GM18511 (cell line): ENCODE measurements around the gene OR5H14.
"Not testable (repeated sequence)": the region's sequence is repeated elsewhere in the genome, so short reads cannot be mapped to it uniquely, and the experiment has no call there.

Experiments used
- ATAC-seq: cut with Tn5 transposase; IDR thresholded peaks from one replicate; pipeline ENCODE4 v1.9.1; 2021; ENCODE audit warnings: mild to moderate bottlenecking, moderate library complexity; ENCODE audit not compliant: unreplicated experiment

OR5H14 gene

DNA sequence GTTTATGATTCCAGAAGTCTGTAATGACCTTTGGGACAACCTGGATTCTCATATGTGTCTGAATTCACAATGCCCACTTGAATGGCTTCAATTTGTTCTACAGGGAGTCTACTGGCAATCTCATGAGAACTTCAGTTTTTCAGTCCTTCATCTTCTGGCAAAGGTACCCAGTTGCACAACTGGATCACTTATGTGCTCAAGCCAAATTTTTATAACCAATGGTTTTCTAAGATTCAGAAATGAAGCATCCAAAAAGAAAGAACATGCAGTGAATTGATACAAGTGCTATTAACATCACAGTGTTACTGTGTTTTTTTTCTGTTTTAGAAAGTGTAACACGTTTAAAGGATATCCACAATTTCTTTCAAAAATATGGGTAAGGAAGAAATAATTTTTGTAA, at the start of gene OR5H14:
TSS of gene OR5H14 (plus strand) at position 301 of the 400 bp plus-strand sequence. CDS start 1,907 bp downstream, outside the sequence.
- ATAC-seq: no peak

DNA sequence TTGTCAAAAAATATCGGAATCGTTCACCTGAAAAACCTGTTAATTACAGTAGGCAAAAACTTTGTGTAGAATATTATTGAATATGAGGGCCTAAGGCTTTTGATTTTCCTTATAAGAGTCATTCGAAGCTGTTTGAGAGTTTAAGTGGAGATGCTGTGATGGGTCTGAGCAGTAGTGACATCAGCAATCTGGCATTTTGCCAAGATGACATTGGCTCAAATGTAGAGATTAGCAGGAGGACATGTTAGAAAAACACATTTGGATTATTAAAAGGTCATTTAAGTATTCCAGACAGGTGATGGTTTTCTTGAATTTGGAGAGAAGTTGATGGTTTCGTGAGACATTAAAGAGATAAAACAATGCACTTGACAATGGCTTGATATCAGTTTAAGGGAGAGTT, 47.4 kb upstream of the OR5H14 start:
- no peak for ATAC-seq

DNA sequence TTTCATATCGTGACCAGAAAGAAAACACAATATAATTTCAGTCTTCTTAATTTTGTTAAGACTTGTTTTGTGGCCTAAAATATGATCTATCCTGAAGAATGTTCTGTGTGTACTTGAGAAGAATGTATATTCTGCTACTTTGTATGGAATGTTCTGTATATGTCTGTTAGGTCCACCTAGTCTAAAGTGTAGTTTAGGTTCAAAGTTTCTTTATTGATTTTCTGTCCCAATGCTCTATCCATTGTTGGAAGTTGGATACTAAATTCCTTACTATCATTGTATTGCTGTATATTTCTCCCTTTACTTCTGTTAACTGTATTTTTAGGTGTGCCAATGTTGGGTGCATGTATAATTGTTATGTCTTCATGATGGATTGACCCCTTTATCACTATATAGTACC, 39.1 kb upstream of the OR5H14 start:
- ATAC-seq: no peak

DNA sequence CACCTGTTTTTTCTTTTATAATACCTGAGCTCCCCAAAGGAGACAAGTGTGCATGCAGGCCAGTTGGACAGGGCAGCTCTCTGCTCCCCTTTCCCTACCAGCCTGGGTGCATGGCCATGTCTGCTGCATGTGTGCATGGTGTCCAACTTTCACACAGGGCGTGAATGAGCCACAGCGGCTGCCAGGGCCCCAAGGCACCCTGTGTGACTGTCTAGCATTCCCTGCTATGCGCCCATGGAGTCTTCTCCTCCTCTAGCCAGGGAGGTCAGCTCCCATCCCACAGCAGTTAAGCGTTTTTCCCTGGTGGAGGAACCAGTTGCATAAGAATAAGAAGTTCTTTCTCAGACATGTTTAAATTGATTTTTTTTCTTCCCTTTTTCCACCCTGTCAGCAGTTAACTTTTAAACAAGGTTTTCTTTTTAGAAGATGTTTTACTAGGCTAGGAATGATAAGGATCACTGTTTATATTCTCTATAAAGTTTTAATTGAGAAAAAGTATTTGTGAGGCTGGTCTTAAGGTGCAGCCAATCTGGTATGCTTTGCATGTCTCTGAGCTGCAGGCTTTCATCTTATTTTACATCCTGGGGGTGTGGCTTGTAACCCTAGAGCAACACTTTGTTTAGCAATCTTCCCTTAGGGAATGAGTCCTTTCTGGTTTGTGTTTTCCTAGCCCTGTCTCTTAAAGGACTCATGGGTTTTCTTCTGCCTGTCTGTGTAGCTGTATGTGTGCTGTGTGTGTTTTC, 37.3 kb upstream of the OR5H14 start:
- no peak for ATAC-seq

DNA sequence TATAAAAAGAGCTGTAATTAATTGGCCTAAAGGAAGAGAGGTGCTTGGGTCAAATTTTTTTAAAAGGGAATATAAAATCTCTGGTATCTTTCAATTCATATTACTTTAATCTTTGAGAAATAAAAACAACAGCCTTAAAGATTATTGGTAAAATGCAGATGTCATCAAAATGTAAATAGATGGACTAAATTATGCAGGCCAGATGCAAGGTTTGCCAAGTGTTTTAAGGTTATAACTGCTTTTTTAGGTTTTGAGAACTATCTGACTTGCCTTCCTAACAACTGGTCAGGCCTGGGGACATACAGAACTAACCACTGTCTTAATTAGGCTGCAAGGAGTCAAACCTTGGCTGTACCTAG, 36.8 kb upstream of the OR5H14 start:
- no peak for ATAC-seq

DNA sequence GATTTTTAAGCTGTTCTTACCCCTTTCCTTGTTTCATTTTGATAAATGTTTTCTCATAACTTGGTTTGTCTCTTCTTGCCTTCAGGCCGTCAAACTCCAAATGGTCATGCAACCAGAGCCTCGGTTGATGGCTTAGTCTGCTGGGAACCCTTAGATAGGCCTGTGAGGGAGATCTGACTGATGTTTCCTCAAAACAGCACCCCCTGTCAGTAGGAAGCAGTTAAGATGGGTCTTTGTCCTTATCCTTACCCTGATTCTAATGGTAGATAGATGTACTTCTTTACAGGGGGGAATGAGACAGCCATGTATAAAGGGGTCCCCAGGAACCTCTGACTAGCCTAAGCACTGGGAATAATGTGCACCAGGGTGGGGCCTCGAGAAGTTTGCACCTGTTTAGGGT, 33.0 kb upstream of the OR5H14 start:
- no peak for ATAC-seq

DNA sequence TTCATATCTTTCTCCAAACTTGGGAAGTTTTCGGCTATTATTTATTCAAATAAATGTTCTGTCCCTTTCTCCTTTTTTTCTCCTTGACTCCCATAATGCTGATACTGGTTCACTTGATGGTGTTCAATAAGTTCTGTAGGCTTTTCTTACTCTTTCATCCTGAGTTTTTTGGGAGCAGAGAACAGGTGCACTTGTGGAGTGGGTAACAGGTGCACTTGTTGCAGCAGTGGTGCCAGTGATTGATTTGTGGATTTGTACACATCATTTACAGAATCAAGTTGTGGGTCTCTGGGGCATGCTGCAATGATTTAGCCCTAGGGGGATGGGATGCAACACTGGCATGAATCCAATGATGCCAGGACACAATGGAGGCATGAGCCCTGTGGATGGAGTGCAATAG, 31.6 kb upstream of the OR5H14 start:
- ATAC-seq: no peak

DNA sequence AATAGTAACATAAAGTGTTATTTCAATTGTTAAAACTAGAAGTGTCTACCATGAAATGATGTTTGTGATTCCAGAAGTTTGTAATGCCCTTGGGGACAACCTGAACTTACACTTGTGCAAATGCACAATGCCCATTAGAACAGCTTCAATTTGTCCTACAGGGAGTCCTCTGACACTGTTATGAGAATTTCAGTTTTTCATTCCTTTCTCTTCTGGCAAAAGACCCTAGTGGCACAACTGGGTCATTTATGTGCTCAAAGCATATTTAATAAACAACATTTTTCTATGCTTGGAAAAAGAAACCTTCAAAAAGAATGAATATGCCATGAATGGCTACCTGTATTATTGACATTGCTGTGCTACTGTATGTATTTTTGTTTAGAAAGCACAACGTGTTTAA, 16.9 kb upstream of the OR5H14 start, which contains the start of gene OR5H1:
TSS of gene OR5H1 (plus strand) at position 301 of the 400 bp plus-strand sequence. CDS start 1,977 bp downstream, outside the sequence.
- no peak for ATAC-seq

DNA sequence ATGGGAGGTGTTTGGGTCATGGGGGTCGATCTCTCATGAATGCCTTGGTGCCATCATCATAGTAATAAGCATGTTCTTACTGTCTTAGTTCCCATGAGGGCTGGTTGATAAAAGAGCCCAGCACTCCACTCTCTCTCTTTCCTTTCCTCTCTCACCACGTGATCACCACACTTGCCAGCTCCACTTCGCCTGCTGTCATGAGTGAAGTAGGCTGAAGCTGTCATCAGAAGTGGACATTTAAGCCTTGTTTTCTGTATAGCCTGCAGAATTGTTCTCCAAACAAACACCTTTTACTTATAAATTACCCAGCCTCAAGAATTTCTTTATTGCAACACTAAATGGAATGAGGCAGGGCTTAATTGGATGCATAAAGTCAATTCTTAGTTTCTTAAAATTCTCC, 10.6 kb upstream of the OR5H14 start:
- ATAC-seq: no peak

DNA sequence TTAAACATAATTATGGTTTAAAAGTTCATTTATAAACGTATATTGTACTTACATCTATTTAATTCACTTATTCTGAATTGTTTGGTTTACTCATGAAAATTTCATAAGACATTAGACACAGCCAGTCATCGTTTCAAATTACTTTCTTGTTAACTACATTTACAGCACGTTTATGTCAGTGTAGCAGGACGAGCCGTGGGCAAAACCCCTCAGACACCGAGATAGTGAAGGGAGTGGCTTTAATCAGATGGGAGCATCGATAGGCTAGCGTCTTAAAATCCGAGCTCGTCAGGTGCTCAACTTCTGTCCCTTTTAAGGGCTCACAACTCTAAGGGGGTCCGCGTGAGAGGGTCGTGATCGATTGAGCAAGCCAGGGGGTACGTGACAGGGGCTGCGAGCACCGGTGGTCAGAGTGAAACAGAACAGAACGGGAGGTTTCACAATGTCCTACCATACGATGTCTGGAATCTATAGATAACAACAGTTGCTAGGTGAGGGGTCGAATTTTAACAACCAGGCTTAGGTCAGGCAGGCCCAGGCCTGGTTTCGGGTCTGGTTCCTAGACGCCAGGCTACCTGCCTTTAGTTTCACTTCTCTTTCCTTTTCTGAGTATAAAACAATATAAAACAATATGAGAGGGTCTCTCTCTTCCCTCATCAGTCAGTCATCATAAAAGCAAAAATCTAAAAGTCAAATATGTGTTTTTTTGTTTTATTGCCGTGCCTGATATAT, 9.3 kb upstream of the OR5H14 start:
- ATAC-seq: not testable (repeated sequence)

DNA sequence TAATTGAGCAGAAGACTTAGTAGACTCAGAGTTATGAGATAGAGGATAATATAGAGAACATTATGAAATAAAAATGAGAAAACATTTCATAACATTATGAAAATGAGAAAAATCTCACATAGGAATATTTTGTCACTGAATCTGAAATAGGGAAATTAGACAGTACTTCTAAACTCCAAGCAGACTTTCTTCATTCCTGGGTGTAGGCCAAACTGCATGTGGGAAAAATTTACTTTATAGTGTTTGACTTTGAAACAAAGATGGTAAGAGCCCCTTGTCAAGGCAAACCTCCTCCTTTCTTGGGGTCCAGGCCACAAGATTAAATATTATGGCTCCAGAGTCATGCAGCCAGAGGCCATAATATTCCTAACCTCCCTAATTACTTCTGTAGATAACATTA, 6.7 kb upstream of the OR5H14 start:
- ATAC-seq: no peak

DNA sequence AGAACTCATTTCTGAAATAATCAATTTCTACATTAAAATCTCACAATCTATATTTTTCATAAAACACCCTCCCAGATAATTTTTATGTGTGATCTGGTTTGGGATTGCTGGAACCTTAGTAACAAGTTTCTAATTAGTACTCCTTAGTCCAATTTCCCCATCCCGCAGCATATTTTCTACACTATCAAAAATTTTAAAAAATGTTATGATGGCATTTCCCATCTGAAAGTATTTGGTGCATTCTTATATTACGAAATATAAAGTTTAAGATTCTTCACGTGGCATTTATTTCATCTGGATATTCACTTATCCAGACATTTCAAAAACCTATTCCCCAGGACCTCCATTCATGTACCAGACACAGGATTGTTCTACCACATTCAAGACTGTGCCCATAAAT, 1.5 kb downstream of the OR5H14 start:
- ATAC-seq: no peak

DNA sequence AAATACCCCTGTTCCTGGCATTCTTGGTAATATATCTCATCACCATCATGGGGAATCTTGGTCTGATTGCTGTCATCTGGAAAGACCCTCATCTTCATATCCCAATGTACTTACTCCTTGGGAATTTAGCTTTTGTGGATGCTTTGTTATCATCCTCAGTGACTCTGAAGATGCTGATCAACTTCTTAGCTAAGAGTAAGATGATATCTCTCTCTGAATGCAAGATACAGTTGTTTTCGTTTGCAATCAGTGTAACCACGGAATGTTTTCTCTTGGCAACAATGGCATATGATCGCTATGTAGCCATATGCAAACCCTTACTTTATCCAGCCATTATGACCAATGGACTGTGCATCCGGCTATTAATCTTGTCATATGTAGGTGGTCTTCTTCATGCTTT, 2.2 kb downstream of the OR5H14 start:
- ATAC-seq: not testable (repeated sequence)

DNA sequence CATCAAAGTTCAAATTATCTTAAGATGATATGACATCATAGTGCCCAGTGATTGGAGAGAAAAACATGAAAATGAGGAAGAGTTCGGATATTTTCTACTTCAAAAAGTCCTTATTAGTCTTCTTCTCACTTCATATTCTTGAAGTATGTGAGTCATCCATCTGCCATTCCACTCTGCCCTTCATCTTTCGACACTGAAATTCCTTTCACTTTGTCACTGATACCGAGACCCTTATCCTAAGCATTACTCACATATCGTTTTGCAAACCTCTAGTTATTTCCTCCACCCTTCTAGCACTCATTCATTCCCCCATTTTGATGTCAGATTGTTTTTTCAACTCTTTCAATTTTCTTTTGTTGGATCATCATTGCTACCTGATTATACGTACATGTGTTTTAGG, 4.0 kb downstream of the OR5H14 start:
- no peak for ATAC-seq

DNA sequence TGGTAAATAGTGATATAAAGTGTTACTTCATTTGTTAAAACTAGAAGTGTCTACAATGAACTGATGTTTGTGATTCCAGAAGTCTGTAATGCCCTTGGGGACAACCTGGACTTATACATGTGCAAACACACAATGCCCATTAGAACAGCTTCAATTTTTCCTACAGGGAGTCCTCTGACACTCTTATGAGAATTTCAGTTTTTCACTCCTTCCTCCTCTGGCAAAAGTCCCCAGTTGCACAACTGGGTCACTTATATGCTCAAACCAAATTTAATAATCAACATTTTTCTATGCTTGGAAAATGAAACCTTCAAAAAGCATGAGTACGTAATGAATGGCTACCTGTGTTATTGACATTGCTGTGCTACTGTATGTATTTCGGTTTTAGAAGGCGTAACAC, 19.1 kb downstream of the OR5H14 start, which contains the start of gene OR5H15:
TSS of gene OR5H15 (plus strand) at position 301 of the 400 bp plus-strand sequence. CDS start 2,004 bp downstream, outside the sequence.
- no peak for ATAC-seq

DNA sequence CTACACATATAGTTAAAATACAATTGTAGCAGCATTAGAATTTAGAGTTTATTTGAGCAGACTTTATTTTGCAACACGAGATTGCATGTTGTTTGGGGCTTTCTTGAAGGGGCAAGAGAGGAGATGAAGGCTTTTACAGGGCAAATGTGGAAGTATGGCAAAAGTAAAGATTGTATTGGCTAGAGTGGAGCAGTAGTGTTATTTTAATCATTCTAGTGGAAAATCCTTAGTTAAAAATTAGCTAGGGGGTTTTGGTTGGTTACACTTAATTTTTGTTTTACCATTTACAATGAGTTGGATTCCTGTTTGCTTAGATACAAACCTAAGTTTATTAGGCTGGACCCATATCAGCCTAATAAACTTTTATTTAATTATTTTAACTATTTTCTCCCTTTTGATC, 23.8 kb downstream of the OR5H14 start:
- no peak for ATAC-seq

DNA sequence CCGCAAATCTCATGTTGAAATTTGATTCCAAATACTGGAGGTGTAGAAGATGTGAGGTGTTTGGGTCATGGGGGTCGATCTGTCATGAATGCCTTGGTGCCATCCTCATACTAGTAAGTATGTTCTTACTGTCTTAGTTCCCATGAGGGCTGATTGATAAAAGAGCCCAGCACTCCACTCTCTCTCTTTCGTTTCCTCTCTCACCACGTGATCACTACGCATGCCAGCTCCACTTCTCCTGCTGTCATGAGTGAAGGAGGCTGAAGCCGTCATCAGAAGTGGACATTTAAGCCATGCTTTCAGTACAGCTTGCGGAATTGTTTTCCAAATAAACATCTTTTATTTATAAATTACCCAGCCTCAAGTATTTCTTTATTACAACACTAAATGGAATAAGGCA, 25.3 kb downstream of the OR5H14 start:
- no peak for ATAC-seq

DNA sequence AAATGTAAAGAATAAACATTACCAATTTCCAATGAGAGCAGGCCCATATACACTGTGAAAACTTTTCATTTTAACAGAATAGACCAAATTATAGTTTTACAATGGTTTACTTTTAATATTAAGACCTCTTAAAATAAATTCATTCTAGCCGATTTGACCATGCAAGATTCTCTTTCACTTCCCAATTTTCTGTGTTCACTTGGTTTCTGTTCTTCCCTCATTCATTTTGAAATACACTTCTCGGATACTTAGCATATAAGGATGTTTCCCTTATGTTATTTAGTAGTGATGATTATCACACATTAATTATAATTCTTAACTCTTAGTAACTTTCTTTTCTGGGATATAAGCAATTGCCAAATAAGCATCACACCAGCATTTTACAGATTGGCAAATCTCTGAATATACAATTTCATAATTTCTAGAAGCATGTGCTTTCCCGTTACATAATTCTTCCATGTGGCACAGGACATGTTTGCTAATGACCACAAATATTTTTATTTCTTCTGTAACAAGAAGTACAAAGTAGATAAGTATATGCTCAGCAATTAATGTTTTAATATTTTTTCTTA, 33.1 kb downstream of the OR5H14 start:
- ATAC-seq: no peak

DNA sequence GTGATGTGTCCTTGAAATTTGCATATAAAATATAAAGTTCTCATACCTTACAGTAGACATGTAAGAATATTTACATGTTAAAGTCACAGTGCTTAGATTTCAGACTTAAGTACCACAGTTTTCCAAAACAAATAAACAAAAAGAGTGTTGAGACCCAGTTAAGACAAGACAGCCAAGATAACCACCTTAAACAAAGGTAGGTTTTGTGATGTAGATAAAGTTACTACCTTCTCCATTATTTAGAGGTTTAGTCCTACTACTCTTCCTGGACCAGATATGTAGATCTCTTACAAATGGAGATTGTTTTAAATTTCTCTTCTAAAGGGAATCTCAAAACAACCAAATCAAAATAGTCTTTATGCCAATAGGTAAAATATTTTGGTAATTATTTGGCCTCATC, 34.9 kb downstream of the OR5H14 start:
- no peak for ATAC-seq

DNA sequence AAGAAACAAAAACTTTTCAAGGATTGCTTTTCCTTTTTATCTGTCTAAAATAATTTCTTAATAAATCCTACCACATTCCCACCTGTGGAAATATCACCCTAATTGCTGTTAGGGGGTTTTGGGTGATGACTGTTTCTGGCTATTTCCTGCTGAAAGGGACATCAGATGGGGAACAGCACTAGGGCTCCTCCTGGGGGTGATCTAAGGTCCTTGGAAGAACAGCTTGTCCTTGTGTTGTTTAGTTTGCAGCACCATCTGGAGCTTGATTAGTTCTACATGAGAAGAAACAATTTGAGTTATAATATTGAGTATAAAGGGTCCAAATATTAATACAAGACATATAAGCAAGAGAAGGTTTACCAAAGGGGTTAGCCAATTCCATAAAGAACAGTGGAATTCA, 37.9 kb downstream of the OR5H14 start:
- no peak for ATAC-seq

DNA sequence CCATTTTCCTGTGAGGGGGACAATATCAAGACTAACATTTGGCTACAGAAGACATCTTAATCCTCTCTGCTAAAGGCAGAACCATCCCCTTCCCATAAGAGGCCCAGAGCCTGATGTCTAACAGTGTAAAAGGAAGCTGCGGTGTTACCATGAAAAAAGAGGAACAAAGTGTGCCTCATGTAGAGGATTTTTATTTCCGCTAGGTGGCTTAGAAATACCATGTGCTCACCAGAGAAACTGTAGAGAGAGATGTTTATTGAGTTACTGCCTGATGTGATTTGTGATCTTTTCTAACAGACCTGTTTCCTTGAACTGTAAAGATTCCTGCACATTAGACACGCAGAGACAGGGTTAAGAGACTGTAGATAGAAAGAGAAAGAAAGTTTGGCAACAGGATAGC, 41.3 kb downstream of the OR5H14 start:
- peak; percentile 92 for ATAC-seq

DNA sequence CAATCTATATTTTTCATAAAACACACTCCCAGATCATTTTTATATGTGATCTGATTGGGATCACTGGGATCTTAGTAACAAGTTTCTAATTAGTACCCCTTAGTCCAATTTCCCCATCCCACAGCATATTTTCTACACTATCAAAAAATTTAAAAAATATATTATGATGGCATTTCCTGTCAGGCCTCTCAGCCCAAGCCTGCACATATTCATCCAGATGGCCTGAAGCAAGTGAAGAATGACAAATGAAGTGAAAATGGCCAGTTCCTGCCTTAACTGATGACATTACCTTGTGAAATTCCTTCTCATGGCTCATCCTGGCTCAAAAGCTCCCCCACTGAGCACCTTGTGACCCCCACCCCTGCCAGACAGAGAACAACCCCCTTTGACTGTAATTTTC, 43.6 kb downstream of the OR5H14 start:
- ATAC-seq: not testable (repeated sequence)
